AG10803 (cell line): ENCODE data around the gene ZDBF2.

Experiments used
- DNase-seq: peaks from one replicate; pipeline ENCODE4 v3.0.0; 2010; ENCODE audit warnings: low read depth
- H3K4me3 ChIP-seq: 2 replicates; pipeline ENCODE4 v1.5.1; 2011; ENCODE audit warnings: mild to moderate bottlenecking, low read length, control low read depth
- TF ChIP-seq, protein P1 (sequence below): conservative IDR thresholded peaks from 2 replicates; pipeline ENCODE4 v1.5.1; 2011; ENCODE audit warnings: mild to moderate bottlenecking, low read length, control low read depth, inconsistent platforms

The ZDBF2 gene

DNA sequence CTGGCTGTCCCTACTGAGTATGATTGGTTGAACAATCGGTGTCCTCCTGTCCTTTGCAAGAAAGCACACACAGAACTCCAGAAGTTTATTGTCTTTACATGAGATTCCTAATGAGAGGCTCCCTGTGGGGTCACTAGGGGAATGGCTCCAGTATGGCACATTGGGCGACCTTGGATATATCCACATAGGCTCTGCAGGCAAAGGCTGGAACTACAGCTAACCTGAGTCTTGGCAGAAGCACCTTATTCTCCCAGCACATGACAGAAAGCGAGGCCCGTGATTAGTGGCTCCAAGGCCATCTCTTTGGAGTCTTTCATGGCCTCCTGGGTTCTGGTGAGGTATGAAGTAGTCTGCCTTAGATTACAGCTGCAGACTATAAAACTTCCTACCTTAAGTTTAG, 49.0 kb downstream of the ZDBF2 start:
- DNase-seq, result no peak
- TF ChIP-seq, protein P1, sequence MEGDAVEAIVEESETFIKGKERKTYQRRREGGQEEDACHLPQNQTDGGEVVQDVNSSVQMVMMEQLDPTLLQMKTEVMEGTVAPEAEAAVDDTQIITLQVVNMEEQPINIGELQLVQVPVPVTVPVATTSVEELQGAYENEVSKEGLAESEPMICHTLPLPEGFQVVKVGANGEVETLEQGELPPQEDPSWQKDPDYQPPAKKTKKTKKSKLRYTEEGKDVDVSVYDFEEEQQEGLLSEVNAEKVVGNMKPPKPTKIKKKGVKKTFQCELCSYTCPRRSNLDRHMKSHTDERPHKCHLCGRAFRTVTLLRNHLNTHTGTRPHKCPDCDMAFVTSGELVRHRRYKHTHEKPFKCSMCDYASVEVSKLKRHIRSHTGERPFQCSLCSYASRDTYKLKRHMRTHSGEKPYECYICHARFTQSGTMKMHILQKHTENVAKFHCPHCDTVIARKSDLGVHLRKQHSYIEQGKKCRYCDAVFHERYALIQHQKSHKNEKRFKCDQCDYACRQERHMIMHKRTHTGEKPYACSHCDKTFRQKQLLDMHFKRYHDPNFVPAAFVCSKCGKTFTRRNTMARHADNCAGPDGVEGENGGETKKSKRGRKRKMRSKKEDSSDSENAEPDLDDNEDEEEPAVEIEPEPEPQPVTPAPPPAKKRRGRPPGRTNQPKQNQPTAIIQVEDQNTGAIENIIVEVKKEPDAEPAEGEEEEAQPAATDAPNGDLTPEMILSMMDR, result no peak
- H3K4me3 ChIP-seq, result no peak overlapping the region

DNA sequence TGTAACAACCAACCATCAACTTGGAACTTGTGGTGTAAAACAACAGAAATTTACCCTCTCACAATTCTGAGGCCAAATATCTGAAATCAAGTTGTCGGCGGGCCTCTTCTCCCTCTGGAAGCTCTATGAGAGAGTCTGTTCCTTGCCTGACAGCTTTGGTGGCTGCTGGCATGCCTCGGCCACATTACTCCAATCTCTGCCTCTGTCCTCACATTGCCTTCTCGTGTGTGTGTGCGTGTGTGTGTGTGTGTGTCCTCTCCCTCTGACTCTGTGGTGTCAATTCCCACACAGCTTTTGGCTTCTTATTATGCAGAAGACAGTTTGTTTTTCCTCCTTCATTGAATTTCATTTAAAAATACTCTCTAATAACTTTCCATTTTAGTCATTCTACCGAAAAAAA, 50.4 kb downstream of the ZDBF2 start:
- no peak overlapping the region for H3K4me3 ChIP-seq
- DNase-seq, result peak; percentile 2
- TF ChIP-seq, protein P1, result no peak

GRCh38 chr2:206328974-206329373, 54.5 kb downstream of the ZDBF2 start:
- DNase-seq, result no peak
- no peak overlapping the region for H3K4me3 ChIP-seq
- TF ChIP-seq, protein P1, result no peak

GRCh38 chr2:206336861-206337260, 62.4 kb downstream of the ZDBF2 start:
- TF ChIP-seq, protein P1, result no peak
- no peak overlapping the region for H3K4me3 ChIP-seq
- no peak for DNase-seq

DNA sequence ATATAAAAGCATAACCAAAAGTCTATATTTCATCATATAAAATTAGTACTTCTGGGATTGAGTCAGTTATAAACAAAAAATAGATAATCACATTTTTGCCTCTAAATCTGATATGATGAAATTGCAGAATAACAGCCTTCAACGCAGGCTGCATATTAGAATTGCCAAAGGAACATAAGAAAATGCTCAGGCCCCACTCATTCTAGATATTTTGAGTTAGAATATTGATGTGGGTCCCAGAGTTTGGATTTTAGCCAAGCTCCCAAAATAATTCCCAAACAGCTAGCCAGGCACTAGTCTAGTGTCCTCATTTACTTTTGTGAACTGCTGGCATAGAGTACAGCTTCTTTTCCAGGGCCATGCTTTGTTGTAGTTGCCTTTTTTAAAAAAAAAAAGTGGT, 63.5 kb downstream of the ZDBF2 start:
- TF ChIP-seq, protein P1, result no peak
- no peak for DNase-seq
- no peak overlapping the region for H3K4me3 ChIP-seq

DNA sequence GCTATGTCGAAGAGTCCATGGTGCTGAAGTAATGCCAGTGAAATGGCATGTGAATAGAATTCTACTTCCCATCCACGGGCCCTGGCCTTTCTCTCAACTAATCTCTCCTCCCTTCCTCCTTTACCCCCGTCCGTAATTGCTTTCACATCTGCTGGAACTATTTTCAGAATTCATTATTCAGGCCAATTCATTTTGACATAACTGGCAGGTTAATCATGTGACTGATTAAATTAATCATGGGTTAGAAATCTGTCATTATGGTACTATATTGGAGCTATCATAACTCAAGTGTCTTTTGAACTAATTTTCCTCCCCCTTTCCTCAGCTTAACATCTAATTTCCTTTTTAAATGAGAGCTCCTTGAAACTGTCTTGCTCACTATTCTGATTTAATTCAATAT, 66.9 kb downstream of the ZDBF2 start:
- TF ChIP-seq, protein P1, result no peak
- H3K4me3 ChIP-seq, result no peak overlapping the region
- no peak for DNase-seq

- H3K4me3 ChIP-seq, result no peak overlapping the region
- TF ChIP-seq, protein P1, result no peak
- no peak for DNase-seq
Measured at GRCh38 chr2:206343144-206343543, 68.7 kb downstream of the ZDBF2 start.
